Bronchial epithelial cell (primary cell): ENCODE data around the gene TNPO1. TPM values are rescaled to one million over a fixed set of nuclear protein-coding genes. Genes with fewer than 3 reads are reported as not detected.

Source experiments
- DNase-seq: peaks from one replicate; pipeline ENCODE4 v3.0.0-alpha.2; 2010; ENCODE audit warnings: low read depth
- FAIRE-seq: peaks from 2 replicates; lab custom pipeline; 2011; peaks lifted over from hg19 to GRCh38; lab: Jason Lieb, UNC
- H3K27me3 ChIP-seq: 2 replicates; pipeline ENCODE4 v1.5.1; 2011; ENCODE audit warnings: low read length; ENCODE audit not compliant: control insufficient read depth, insufficient read depth
- H3K36me3 ChIP-seq: 2 replicates; pipeline ENCODE4 v1.5.1; 2011; ENCODE audit warnings: low read length; ENCODE audit not compliant: control insufficient read depth, insufficient read depth
- H3K4me3 ChIP-seq: 2 replicates; pipeline ENCODE4 v1.5.1; 2011; ENCODE audit warnings: mild to moderate bottlenecking, low read depth, low read length, control low read depth
- total RNA-seq: library from RNA; depleted of rRNA; stranded (reverse); fragments of >200 nt; gene quantifications from 2 replicates; pipeline ENCODE4 v1.2.1, GENCODE V29; 2014
- TF ChIP-seq, protein P1 (sequence below): IDR thresholded peaks from 2 replicates; pipeline ENCODE4 v1.5.1; 2011; ENCODE audit warnings: mild to moderate bottlenecking, moderate library complexity, low read length, control low read depth, inconsistent platforms; ENCODE audit not compliant: insufficient read depth, severe bottlenecking

The TNPO1 gene
- total RNA-seq, 1 donor from 2014 or later: 329 TPM

DNA sequence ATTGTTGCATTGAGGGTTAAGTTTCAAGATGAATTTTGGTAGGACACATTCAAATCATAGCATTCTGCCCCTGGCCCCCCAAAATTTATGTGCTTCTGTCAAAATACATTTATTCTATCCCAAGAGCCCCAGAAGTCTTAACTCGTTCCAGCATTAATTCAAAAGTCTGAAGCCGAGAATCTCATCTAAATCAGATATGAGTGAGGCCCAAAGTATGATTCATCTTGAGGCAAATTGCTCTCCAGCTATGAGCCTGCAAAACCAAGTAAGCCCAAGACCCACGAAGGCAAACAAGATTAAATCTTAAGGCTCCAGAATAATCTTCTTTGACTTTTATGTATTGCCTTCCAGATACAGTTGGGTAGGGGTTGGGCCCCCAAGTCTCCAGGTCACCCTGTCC, 19.2 kb downstream of the TNPO1 start:
- FAIRE-seq (no peak), DNase-seq (no peak)
- TF ChIP-seq, protein P1, sequence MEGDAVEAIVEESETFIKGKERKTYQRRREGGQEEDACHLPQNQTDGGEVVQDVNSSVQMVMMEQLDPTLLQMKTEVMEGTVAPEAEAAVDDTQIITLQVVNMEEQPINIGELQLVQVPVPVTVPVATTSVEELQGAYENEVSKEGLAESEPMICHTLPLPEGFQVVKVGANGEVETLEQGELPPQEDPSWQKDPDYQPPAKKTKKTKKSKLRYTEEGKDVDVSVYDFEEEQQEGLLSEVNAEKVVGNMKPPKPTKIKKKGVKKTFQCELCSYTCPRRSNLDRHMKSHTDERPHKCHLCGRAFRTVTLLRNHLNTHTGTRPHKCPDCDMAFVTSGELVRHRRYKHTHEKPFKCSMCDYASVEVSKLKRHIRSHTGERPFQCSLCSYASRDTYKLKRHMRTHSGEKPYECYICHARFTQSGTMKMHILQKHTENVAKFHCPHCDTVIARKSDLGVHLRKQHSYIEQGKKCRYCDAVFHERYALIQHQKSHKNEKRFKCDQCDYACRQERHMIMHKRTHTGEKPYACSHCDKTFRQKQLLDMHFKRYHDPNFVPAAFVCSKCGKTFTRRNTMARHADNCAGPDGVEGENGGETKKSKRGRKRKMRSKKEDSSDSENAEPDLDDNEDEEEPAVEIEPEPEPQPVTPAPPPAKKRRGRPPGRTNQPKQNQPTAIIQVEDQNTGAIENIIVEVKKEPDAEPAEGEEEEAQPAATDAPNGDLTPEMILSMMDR: no peak
- Histone ChIP-seq H3K4me3 (no peak overlapping the region), H3K36me3 (no peaks in the 10 kb centered on the region), H3K27me3 (no peaks in the 10 kb centered on the region)

DNA sequence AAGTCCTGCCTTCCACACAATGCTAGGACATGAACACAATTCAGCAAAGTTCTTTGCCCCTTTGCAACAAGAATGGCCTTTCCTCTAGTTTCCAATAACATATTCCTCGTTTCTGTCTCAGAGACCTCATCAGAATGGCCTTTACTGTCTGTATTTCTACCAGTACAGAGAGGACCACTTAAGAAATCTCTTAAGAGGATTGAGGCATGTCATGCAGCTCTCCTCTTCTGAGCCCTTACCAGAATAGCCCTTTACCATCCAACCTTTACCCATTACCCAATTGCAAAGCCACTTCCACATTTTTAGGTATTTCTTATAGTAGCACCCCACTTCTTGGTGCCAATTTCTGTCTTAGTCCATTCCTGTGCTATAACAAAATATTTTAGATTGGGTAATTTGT, 20.3 kb downstream of the TNPO1 start:
- no peak for FAIRE-seq
- no peak for DNase-seq
- TF ChIP-seq, protein P1: no peak
- Histone ChIP-seq H3K36me3 (no peaks in the 10 kb centered on the region), H3K27me3 (no peaks in the 10 kb centered on the region), H3K4me3 (no peak overlapping the region)

DNA sequence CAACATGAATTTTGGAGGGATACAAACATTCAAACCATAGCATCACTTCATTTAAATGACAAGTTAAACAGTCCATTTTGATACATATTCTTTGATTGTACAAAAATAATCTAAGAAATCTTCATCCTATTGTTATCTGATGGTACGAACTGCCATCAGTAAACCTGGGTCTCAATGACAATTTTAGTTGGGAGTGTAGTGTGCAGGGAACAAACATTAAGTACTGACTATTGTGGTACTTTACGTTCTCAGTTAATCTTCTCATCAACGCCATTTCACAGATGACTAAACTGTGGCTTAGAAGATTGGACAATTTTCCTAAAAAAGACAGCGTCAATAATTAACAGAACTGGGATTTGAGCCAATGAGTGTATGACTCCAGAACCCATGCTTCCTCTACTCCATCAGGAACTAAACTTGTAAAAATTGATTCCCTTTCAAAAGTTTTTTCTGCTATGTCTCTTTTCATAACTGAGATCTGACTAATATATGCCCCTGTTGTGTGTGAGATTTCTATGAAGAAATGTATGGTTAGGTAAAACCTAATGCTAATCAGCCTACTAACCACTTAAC, 21.1 kb downstream of the TNPO1 start:
- H3K4me3 ChIP-seq: no peak overlapping the region
- FAIRE-seq (no peak), DNase-seq (no peak)
- H3K27me3 ChIP-seq: no peaks in the 10 kb centered on the region
- TF ChIP-seq, protein P1: no peak
- H3K36me3 ChIP-seq: no peaks in the 10 kb centered on the region

DNA sequence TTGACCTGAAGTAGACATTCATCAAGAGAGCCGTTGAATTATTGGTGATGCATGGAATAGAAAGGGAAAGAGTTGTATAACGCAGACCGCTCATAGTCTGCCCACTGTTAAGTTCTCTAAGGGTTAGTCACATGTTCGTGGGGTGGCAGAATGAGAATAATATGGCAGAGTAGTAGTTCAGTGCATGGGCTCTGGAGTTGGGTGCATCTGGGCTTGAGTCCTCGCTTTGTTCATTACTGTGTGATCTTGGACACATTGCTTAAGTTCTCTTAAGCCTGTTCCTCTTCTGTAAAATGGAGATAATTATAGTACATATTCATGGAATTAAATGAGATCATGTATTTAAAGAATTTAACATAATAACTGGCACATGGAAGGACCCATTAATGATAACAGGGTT, 23.6 kb downstream of the TNPO1 start:
- Histone ChIP-seq H3K27me3 (no peaks in the 10 kb centered on the region), H3K4me3 (no peak overlapping the region), H3K36me3 (no peaks in the 10 kb centered on the region)
- FAIRE-seq: no peak
- TF ChIP-seq, protein P1: no peak
- no peak for DNase-seq

DNA sequence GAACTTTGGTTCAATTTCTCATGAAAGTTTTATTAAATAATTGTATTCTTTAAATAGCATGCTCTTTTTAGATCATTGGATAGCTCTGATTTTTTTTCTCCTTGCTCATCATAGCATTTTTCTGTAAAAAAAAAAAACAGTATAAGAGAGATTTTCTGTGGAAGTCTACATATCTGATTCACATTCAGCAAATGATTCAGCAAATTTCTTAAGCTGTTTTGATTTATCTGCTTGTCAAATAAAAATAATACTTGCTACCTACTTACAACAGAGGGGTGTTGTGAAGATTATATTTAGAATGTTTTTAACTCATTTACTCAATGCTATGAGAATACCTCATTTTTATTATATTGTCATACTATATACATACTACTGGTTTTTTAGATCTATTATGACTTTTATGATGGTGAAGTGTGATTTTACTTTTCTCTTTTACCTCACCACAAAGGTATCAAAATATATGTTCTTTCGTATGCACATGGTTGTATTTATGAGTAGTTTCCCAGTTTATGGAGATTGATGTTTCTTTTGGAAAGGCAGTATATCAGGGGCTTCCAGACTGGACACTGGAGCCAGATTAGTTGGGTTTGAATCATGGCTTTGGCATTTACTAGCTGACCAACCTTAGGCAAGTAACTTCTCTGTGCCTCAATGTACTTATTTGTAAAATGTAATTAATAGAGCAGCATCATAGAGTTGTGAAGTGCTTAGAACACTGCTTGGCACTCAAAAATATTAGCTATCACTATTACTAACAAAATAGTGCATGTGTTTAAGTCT, 25.5 kb downstream of the TNPO1 start:
- DNase-seq: no peak
- no peak overlapping the region for H3K4me3 ChIP-seq
- TF ChIP-seq, protein P1: no peak
- no peaks in the 10 kb centered on the region for H3K36me3 ChIP-seq
- no peaks in the 10 kb centered on the region for H3K27me3 ChIP-seq
- no peak for FAIRE-seq
